A549 (cell line): ENCODE measurements around the gene SNF8. TPM values are rescaled to one million over a fixed set of nuclear protein-coding genes. Genes with fewer than 3 reads are reported as not detected.

ENCODE experiments used
- ATAC-seq, 2 experiments: fragments of 200-7000 bp in 1 of 2; fragments of >200 bp in 1 of 2; cut with Nextera tagmentation in 1 of 2; cut with Tn5 transposase in 1 of 2; 3 replicates each; pipeline versions ENCODE4 v1.8.0 to v1.9.1; 2018 to 2020; ENCODE audit warnings: mild to moderate bottlenecking in 1 of 2, moderate library complexity in 1 of 2
- CTCF ChIA-PET: fragments of 300-600 bp; sonication (Branson Sonifier 250); formaldehyde crosslinking; extraction: SDS; loops from one replicate; lab custom pipeline; 2021; ENCODE audit warnings: antibody characterized with exemption, inconsistent platforms; lab: Yijun Ruan, JAX
- POLR2A ChIA-PET: fragments of 350-600 bp; formaldehyde crosslinking; extraction: SDS; loops from one replicate; lab custom pipeline; 2021; ENCODE audit warnings: antibody characterized with exemption, inconsistent platforms; lab: Yijun Ruan, JAX
- DNase-seq, 2 experiments: peaks; one replicate each; pipeline versions ENCODE4 v3.0.0 to v3.0.0-alpha.2; 2011 to 2016; ENCODE audit warnings: low read depth in 1 of 2, low spot score in 1 of 2
- FAIRE-seq: peaks from 2 replicates; lab custom pipeline; 2011; peaks lifted over from hg19 to GRCh38; lab: Jason Lieb, UNC
- H3K27ac ChIP-seq, 2 experiments: fragments of >200 bp; sonication (Bioruptor Twin); formaldehyde crosslinking; 3 replicates each; pipeline ENCODE4 v1.5.1; 2016 to 2017
- H3K4me1 ChIP-seq: fragments of >200 bp; sonication (Bioruptor Twin); formaldehyde crosslinking; 3 replicates; pipeline ENCODE4 v1.6.1; 2016
- H3K4me2 ChIP-seq: fragments of >200 bp; sonication (Bioruptor Twin); formaldehyde crosslinking; 3 replicates; pipeline ENCODE4 v1.6.1; 2016
- H3K4me3 ChIP-seq: fragments of >200 bp; sonication (Bioruptor Twin); formaldehyde crosslinking; 3 replicates; pipeline ENCODE4 v1.5.1; 2016
- H3K9me3 ChIP-seq: fragments of >200 bp; sonication (Bioruptor Twin); formaldehyde crosslinking; 3 replicates; pipeline ENCODE4 v1.6.1; 2016
- CHD4 ChIP-seq: fragments of 200-600 bp; sonication (generic); IDR thresholded peaks from 2 replicates; pipeline ENCODE4 v1.6.1; 2016; ENCODE audit warnings: antibody characterized with exemption, mild to moderate bottlenecking, borderline replicate concordance
- EP300 ChIP-seq, 2 experiments: fragments of >200 bp; sonication (Bioruptor Twin); formaldehyde crosslinking; IDR thresholded peaks; 2 replicates in 1 of 2; 3 replicates in 1 of 2; pipeline ENCODE4 v1.6.1; 2016 to 2017
- FOXS1 ChIP-seq: fragments of 250-450 bp; sonication (Bioruptor Pico); IDR thresholded peaks from 2 replicates; pipeline ENCODE4 v1.5.0; 2020; ENCODE audit warnings: mild to moderate bottlenecking, moderate library complexity
- HEYL ChIP-seq: fragments of 250-450 bp; sonication (Bioruptor Pico); IDR thresholded peaks from 2 replicates; pipeline ENCODE4 v1.8.0; 2021; ENCODE audit warnings: mild to moderate bottlenecking, moderate library complexity
- HOXB13 ChIP-seq: fragments of 250-450 bp; sonication (Bioruptor Pico); IDR thresholded peaks from 2 replicates; pipeline ENCODE4 v1.5.0; 2020; ENCODE audit warnings: low read depth, mild to moderate bottlenecking, moderate library complexity
- HOXB5 ChIP-seq: fragments of 250-450 bp; sonication (Bioruptor Pico); IDR thresholded peaks from 2 replicates; pipeline ENCODE4 v1.5.0; 2020; ENCODE audit warnings: mild to moderate bottlenecking, moderate library complexity
- JUNB ChIP-seq: fragments of >200 bp; sonication (Bioruptor Twin); formaldehyde crosslinking; IDR thresholded peaks from 2 replicates; pipeline ENCODE4 v1.6.1; 2016
- KDM5A ChIP-seq: fragments of 200-600 bp; sonication (generic); IDR thresholded peaks from 2 replicates; pipeline ENCODE4 v1.6.1; 2016; ENCODE audit warnings: antibody characterized with exemption, mild to moderate bottlenecking
- MYC ChIP-seq: IDR thresholded peaks from 2 replicates; pipeline ENCODE4 v1.6.1; 2012; ENCODE audit warnings: mild to moderate bottlenecking, inconsistent platforms, low read length, improper control_type of control experiment, borderline replicate concordance
- NPAS2 ChIP-seq: fragments of 250-450 bp; sonication (Bioruptor Pico); IDR thresholded peaks from 2 replicates; pipeline ENCODE4 v1.8.0; 2022; ENCODE audit warnings: mild to moderate bottlenecking, moderate library complexity, borderline replicate concordance
- NR3C1 ChIP-seq: fragments of >200 bp; sonication (Bioruptor Twin); formaldehyde crosslinking; IDR thresholded peaks from 3 replicates; pipeline ENCODE4 v1.6.1; 2017
- PHF8 ChIP-seq: fragments of 200-600 bp; sonication (generic); IDR thresholded peaks from 2 replicates; pipeline ENCODE4 v1.6.1; 2016; ENCODE audit warnings: low read depth, mild to moderate bottlenecking, antibody characterized with exemption, moderate library complexity, borderline replicate concordance
- RARB ChIP-seq: fragments of 250-450 bp; sonication (Bioruptor Pico); IDR thresholded peaks from 2 replicates; pipeline ENCODE4 v1.8.0; 2021; ENCODE audit warnings: mild to moderate bottlenecking, moderate library complexity
- TP53 ChIP-seq: fragments of 250-450 bp; sonication (Bioruptor Pico); IDR thresholded peaks from 2 replicates; pipeline ENCODE4 v1.5.0; 2021; ENCODE audit warnings: mild to moderate bottlenecking, moderate library complexity
- polyA plus RNA-seq, 4 experiments: library from polyadenylated mRNA; depleted of rRNA in 3 of 4; stranded (reverse); fragments of >200 nt; fragmentation: RNase III in 1 of 4; extraction: RNeasy Plus Mini Kit Qiagen cat#74134 plus additional on column Dnase treatment in 1 of 4; gene quantifications; 2 replicates in 3 of 4; 3 replicates in 1 of 4; pipeline ENCODE4 v1.2.3, GENCODE V29; 2011 to 2017
- TF ChIP-seq, protein P1 (sequence below): fragments of 450-650 bp; IDR thresholded peaks from 2 replicates; pipeline ENCODE4 v1.6.1; 2014; ENCODE audit warnings: antibody characterized with exemption
- TF ChIP-seq, protein P2 (sequence below): IDR thresholded peaks from 2 replicates; pipeline ENCODE4 v1.6.1; 2012
- TF ChIP-seq, protein P3 (sequence below): fragments of >200 bp; sonication (Bioruptor Twin); formaldehyde crosslinking; IDR thresholded peaks from 3 replicates; pipeline ENCODE4 v1.6.1; 2016
- TF ChIP-seq, protein P4 (sequence below): IDR thresholded peaks from 2 replicates; pipeline ENCODE4 v1.6.1; 2012; ENCODE audit warnings: low read depth, borderline replicate concordance
- TF ChIP-seq, protein P5 (sequence below): fragments of 200-600 bp; sonication (generic); IDR thresholded peaks from 2 replicates; pipeline ENCODE4 v1.6.1; 2016; ENCODE audit warnings: antibody characterized with exemption, mild to moderate bottlenecking, moderate library complexity
- TF ChIP-seq, protein P6 (sequence below): fragments of 250-450 bp; sonication (Bioruptor Pico); IDR thresholded peaks from 2 replicates; pipeline ENCODE4 v1.5.0; 2021; ENCODE audit warnings: mild to moderate bottlenecking, moderate library complexity, borderline replicate concordance
- TF ChIP-seq, protein P7 (sequence below): fragments of 150-350 bp; IDR thresholded peaks from 2 replicates; pipeline ENCODE4 v1.6.1; 2014; ENCODE audit warnings: low read depth, mild to moderate bottlenecking, low read length

SNF8 gene
- polyA plus RNA-seq, 2 of the 4 experiments (the other 2 are of a cell fraction), result 209 to 320 TPM

DNA sequence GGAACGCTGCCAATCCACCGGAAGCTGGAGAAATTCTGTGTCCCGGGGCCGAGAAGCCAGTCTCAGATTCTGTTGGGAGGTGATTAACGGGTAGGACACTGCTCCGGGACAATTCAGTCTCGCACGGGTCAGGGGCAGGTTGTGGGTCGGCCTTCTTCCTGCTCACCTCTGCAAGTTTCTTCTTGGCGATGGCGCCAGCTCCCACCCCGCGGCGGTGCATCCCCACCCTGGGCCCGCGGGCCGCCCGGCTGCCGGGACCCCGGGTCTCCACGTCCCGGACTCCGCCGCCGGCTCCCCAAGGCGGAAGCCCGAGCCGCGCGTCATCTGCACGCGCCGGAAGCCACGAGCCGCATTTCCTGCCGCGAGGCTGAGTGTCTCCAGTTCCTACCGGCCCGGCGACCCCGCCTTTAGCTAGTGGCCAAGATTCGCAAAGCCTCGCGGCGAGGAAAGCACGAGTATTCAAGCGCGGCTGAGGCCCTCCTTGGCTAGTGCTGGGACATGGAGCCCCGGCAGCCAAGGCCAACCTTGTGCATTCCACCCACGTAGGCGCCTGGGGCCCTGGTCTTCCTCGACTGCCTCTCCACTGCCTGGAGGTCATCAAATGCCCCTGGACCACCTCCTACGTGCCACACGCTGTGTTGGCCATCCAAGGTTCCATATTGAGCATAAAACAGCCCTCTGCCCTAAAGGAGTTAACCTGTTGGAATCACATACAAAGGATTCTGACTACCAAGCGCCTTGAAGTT is at the start of gene SNF8 (continued):
- TF ChIP-seq, protein P1, sequence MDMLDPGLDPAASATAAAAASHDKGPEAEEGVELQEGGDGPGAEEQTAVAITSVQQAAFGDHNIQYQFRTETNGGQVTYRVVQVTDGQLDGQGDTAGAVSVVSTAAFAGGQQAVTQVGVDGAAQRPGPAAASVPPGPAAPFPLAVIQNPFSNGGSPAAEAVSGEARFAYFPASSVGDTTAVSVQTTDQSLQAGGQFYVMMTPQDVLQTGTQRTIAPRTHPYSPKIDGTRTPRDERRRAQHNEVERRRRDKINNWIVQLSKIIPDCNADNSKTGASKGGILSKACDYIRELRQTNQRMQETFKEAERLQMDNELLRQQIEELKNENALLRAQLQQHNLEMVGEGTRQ, result peak; percentile 31; the same call in 1 of the 2 replicates
- TF ChIP-seq, protein P2, sequence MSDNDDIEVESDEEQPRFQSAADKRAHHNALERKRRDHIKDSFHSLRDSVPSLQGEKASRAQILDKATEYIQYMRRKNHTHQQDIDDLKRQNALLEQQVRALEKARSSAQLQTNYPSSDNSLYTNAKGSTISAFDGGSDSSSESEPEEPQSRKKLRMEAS, result peak; percentile 98
- peak; percentile 90 for TF ChIP-seq HOXB5 (CRISPR knock-in tag)
- TF ChIP-seq NPAS2 (CRISPR knock-in tag), result peak; percentile 50
- peak; percentile 75; the same call in 1 of the 2 replicates for TF ChIP-seq TP53 (CRISPR knock-in tag)
- TF ChIP-seq FOXS1, result peak; percentile 57; the same call in 1 of the 2 replicates
- TF ChIP-seq, protein P3, sequence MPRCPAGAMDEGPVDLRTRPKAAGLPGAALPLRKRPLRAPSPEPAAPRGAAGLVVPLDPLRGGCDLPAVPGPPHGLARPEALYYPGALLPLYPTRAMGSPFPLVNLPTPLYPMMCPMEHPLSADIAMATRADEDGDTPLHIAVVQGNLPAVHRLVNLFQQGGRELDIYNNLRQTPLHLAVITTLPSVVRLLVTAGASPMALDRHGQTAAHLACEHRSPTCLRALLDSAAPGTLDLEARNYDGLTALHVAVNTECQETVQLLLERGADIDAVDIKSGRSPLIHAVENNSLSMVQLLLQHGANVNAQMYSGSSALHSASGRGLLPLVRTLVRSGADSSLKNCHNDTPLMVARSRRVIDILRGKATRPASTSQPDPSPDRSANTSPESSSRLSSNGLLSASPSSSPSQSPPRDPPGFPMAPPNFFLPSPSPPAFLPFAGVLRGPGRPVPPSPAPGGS, result peak; percentile 93
- peak; percentile 95 for TF ChIP-seq MYC
- peak; percentile 97 for TF ChIP-seq HOXB13 (CRISPR knock-in tag)
- TF ChIP-seq, protein P4, sequence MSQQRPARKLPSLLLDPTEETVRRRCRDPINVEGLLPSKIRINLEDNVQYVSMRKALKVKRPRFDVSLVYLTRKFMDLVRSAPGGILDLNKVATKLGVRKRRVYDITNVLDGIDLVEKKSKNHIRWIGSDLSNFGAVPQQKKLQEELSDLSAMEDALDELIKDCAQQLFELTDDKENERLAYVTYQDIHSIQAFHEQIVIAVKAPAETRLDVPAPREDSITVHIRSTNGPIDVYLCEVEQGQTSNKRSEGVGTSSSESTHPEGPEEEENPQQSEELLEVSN, result peak; percentile 97
- TF ChIP-seq, protein P5, sequence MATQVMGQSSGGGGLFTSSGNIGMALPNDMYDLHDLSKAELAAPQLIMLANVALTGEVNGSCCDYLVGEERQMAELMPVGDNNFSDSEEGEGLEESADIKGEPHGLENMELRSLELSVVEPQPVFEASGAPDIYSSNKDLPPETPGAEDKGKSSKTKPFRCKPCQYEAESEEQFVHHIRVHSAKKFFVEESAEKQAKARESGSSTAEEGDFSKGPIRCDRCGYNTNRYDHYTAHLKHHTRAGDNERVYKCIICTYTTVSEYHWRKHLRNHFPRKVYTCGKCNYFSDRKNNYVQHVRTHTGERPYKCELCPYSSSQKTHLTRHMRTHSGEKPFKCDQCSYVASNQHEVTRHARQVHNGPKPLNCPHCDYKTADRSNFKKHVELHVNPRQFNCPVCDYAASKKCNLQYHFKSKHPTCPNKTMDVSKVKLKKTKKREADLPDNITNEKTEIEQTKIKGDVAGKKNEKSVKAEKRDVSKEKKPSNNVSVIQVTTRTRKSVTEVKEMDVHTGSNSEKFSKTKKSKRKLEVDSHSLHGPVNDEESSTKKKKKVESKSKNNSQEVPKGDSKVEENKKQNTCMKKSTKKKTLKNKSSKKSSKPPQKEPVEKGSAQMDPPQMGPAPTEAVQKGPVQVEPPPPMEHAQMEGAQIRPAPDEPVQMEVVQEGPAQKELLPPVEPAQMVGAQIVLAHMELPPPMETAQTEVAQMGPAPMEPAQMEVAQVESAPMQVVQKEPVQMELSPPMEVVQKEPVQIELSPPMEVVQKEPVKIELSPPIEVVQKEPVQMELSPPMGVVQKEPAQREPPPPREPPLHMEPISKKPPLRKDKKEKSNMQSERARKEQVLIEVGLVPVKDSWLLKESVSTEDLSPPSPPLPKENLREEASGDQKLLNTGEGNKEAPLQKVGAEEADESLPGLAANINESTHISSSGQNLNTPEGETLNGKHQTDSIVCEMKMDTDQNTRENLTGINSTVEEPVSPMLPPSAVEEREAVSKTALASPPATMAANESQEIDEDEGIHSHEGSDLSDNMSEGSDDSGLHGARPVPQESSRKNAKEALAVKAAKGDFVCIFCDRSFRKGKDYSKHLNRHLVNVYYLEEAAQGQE, result peak; percentile 25; the same call in 1 of the 2 replicates
- TF ChIP-seq NR3C1, result no peak
- no peak for TF ChIP-seq JUNB

DNA sequence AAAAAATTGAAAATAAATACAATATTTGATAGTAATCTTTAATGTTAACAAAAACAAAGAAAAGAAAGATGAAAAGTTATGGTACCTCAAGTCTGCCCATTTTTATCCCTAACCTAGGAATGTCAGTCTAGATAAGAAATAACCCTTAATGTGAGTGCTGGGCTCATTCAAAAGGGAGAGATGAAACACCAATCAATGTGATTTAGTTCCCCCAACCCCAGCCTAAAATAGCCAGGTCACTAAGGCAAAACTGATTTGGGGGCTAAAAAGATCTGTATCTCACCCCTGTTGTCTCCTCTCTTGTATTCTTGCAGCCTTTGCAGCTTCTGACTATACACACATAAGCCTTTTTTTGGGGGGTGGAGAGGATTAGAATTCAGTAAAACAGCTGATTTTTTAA is 49.3 kb upstream of the SNF8 start:
- FAIRE-seq (peak; percentile 65), ATAC-seq (no peak)
- CTCF ChIA-PET, result interaction anchor here (1.3 to 30.3 kb wide), 8 partner anchors 9 to 115 kb away, joined by 4 to 639 read pairs (median 9); partner anchors contain the start of gene SNF8

DNA sequence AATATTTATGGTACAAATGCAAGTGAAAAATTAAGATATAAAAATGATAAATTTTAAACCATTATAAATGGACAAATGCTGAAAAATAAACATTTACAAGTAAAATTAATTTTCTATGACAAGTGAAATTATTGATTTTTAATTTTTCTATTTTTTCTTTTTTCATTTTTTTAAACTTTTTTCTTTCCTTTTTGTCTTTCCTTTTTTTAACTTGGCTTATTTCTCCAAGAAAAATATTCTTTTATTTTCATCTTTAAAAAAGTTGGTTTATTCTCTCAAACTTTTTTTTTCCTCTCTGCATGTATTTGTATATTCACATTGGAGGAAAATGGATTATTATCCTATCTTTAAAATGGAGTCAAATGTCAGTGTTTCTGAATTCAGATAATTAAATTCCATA is 48.7 kb upstream of the SNF8 start:
- ATAC-seq, result no peak
- FAIRE-seq, result no peak
- Histone ChIP-seq H3K9me3 (no peaks in the 10 kb centered on the region), H3K4me1 (peaks cover 44% of the 10 kb centered on the region), H3K4me3 (no peak overlapping the region), H3K4me2 (peak overlapping the region; percentile 90), H3K27ac (peak overlapping the region in 1 of 2 experiments; percentile 93; a peak in 3 of 6 replicates)
- ChIA-PET CTCF (interaction anchor here (1.0 to 30.3 kb wide), 7 partner anchors 9 to 44 kb away, joined by 3 to 639 read pairs (median 12); partner anchors contain the start of gene SNF8), POLR2A (interaction anchor here (1.0 to 9.1 kb wide), 3 partner anchors 21 to 39 kb away, joined by 3 to 156 read pairs (median 145); no protein-coding TSS in a partner anchor)
- DNase-seq, result no peak
- TF ChIP-seq PHF8 (no peak), JUNB (no peak), NPAS2 (CRISPR knock-in tag) (no peak), HEYL (CRISPR knock-in tag) (no peak), KDM5A (no peak), RARB (CRISPR knock-in tag) (no peak)
- TF ChIP-seq, protein P1, result no peak
- TF ChIP-seq, protein P6, sequence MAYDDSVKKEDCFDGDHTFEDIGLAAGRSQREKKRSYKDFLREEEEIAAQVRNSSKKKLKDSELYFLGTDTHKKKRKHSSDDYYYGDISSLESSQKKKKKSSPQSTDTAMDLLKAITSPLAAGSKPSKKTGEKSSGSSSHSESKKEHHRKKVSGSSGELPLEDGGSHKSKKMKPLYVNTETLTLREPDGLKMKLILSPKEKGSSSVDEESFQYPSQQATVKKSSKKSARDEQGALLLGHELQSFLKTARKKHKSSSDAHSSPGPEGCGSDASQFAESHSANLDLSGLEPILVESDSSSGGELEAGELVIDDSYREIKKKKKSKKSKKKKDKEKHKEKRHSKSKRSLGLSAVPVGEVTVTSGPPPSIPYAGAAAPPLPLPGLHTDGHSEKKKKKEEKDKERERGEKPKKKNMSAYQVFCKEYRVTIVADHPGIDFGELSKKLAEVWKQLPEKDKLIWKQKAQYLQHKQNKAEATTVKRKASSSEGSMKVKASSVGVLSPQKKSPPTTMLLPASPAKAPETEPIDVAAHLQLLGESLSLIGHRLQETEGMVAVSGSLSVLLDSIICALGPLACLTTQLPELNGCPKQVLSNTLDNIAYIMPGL (CRISPR knock-in tag), result no peak
- TF ChIP-seq, protein P7, sequence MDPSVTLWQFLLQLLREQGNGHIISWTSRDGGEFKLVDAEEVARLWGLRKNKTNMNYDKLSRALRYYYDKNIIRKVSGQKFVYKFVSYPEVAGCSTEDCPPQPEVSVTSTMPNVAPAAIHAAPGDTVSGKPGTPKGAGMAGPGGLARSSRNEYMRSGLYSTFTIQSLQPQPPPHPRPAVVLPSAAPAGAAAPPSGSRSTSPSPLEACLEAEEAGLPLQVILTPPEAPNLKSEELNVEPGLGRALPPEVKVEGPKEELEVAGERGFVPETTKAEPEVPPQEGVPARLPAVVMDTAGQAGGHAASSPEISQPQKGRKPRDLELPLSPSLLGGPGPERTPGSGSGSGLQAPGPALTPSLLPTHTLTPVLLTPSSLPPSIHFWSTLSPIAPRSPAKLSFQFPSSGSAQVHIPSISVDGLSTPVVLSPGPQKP, result no peak

More for the DNA sequence above, 49.3 kb upstream of the SNF8 start:
- H3K4me2 ChIP-seq, result peak overlapping the region; percentile 90
- H3K4me3 ChIP-seq, result peak overlapping the region; percentile 60; the same call in 2 of the 3 replicates
- H3K27ac ChIP-seq, result peak overlapping the region; percentile 93 to 97
- DNase-seq, result no peak
- POLR2A ChIA-PET, result interaction anchor here (8.5 to 9.1 kb wide), 2 partner anchors 22 to 34 kb away, joined by 145 to 156 read pairs; no protein-coding TSS in a partner anchor
- TF ChIP-seq TP53 (CRISPR knock-in tag), result no peak
- no peak for TF ChIP-seq HEYL (CRISPR knock-in tag)
- no peak for TF ChIP-seq CHD4
- no peak for TF ChIP-seq EP300 (IDR thresholded peaks at IDR 0.05)
- H3K9me3 ChIP-seq, result no peaks in the 10 kb centered on the region
- peaks cover 44% of the 10 kb centered on the region for H3K4me1 ChIP-seq
